ENCODE measurements around the gene MYMX. TPM values are rescaled to one million over a fixed set of nuclear protein-coding genes. Genes with fewer than 3 reads are reported as not detected.

The MYMX gene
- total and polyA plus RNA-seq, 4 donors = 0.21 TPM; not detected in 3

DNA sequence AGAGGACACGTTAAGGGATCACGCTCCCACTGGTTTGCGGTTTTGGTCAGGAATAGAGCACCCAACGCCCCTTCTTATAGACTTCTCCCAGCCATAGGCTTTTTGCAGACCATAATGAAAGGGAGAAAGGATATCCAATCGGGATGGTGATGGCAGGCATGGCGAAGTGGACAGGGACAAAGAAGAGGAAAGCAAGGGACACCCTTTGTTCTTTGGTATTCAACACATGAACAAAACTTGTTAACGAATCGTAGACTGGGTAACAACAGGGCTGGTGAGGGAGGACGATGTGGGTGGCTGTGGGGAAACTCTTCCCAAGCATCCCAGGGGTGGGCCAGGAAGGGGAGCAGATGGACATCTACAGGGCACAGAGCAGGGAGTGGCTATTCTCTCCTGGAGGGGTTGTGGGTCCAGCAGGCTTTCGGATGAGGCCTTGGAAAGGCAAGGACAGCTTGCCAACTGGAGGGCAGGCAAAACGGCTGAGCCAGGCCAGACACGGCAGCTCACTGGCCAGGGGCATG, 28.7 kb downstream of the MYMX start:
- 76 to 87% methylated on average over 12 of the region's 12 CpGs for WGBS, 2 donors
- TF ChIP-seq, protein P1, sequence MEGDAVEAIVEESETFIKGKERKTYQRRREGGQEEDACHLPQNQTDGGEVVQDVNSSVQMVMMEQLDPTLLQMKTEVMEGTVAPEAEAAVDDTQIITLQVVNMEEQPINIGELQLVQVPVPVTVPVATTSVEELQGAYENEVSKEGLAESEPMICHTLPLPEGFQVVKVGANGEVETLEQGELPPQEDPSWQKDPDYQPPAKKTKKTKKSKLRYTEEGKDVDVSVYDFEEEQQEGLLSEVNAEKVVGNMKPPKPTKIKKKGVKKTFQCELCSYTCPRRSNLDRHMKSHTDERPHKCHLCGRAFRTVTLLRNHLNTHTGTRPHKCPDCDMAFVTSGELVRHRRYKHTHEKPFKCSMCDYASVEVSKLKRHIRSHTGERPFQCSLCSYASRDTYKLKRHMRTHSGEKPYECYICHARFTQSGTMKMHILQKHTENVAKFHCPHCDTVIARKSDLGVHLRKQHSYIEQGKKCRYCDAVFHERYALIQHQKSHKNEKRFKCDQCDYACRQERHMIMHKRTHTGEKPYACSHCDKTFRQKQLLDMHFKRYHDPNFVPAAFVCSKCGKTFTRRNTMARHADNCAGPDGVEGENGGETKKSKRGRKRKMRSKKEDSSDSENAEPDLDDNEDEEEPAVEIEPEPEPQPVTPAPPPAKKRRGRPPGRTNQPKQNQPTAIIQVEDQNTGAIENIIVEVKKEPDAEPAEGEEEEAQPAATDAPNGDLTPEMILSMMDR (IDR thresholded peaks at IDR 0.05; ENCODE audit: control extremely low read depth, extremely low read depth) = no peak
- DNase-seq (no peak), ATAC-seq (ENCODE audit: insufficient read depth, low FRiP score) (no peak)
- Histone ChIP-seq H3K9ac (ENCODE audit: insufficient read depth in 1 of 2, low read length in 2 of 2) (no peak overlapping the region), H3K27me3 (ENCODE audit: control insufficient read depth in 3 of 3, insufficient read depth in 3 of 3, low read length in 2 of 3) (no peaks in the 10 kb centered on the region), H3K27ac (ENCODE audit: low read depth in 1 of 2, low read length in 1 of 2) (peak overlapping the region; percentile 94 to 96), H3K4me3 (no peak overlapping the region), H3K9me3 (ENCODE audit: control insufficient read depth in 4 of 4, insufficient read depth in 3 of 4, low read length in 3 of 4) (no peaks in the 10 kb centered on the region), H3K36me3 (ENCODE audit: control insufficient read depth in 4 of 4, insufficient read depth in 4 of 4, low read length in 4 of 4) (peaks cover 10 to 21% (median 20%) of the 10 kb centered on the region in 4 donors), H3K4me1 (ENCODE audit: control insufficient read depth in 5 of 5, insufficient read depth in 5 of 5, low read length in 5 of 5) (peaks cover 7 to 22% (median 11%) of the 10 kb centered on the region in 5 donors)

DNA sequence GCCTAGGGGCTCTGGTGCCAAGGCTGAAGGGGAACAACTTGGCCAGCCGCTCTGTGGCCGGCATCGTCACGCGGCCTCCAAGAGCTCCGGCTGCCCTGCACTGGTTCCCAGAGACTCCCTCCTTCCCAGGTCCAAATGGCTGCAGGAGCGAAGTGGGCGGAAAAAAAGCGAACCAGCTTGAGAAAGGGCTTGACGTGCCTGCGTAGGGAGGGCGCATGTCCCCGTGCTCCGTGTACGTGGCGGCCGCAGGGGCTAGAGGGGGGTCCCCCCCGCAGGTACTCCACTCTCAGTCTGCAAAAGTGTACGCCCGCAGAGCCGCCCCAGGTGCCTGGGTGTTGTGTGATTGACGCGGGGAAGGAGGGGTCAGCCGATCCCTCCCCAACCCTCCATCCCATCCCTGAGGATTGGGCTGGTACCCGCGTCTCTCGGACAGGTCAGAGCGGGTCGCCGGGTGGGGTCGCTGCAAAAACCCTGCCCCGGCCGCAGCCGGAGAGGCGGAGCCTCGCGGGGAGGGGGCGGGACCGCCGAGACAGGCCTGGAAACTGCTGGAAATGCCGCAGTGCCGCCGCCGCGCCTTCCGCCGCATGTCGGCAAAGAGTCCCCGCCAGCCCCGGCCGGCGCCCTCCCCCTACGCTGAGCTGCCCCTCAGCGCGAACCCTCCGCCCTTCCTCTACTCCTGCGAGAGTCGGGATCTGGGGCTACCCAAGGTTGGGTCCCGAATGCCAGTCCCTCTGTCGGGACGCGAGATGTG, 29.4 kb downstream of the MYMX start:
- peak; percentile 82 for ATAC-seq (ENCODE audit: insufficient read depth, low FRiP score)
- 0 to 1% methylated on average over 59 to 62 of the region's 62 CpGs for WGBS, 2 donors

DNA sequence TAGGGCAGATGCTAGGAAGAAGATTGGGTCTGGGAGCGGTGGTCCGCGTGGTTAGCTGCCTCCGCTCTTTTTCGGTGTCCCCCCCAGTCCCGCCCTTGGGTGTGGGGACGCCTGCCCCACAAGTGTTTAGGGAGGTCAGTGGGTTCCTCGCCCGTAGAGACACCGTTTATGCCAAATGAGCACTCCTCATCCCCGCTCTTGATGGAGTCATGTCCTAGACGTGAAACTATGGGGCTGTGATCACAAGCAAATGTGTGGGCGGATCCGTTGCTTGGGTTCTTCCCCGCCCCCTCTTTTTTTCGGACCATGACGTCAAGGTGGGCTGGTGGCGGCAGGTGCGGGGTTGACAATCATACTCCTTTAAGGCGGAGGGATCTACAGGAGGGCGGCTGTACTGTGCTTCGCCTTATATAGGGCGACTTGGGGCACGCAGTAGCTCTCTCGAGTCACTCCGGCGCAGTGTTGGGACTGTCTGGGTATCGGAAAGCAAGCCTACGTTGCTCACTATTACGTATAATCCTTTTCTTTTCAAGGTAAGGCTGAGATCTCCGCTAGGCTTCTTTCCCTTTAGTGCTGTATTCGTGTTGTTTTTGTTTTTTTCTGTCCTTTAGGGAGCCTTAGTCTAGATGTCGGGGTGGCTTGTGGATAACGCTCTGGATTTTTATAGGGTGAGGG, 30.1 kb downstream of the MYMX start, which contains the start of gene HSP90AB1:
Gene HSP90AB1 (plus strand): TSS at position 439 of the 675 bp plus-strand sequence. CDS start 1,529 bp downstream, outside the sequence.
- peak within 1 kb of the TSS; percentile 80 for H3K4me3 ChIP-seq
- H3K4me1 ChIP-seq (ENCODE audit: control insufficient read depth in 5 of 5, insufficient read depth in 5 of 5, low read length in 5 of 5) = peaks cover 7 to 22% (median 11%) of the 10 kb centered on the region in 5 donors
- peak within 1 kb of the TSS; percentile 94 to 96 for H3K27ac ChIP-seq (ENCODE audit: low read depth in 1 of 2, low read length in 1 of 2)
- no peaks in the 10 kb centered on the region for H3K27me3 ChIP-seq (ENCODE audit: control insufficient read depth in 3 of 3, insufficient read depth in 3 of 3, low read length in 2 of 3)
- H3K36me3 ChIP-seq (ENCODE audit: control insufficient read depth in 4 of 4, insufficient read depth in 4 of 4, low read length in 4 of 4) = peaks cover 16 to 34% (median 33%) of the 10 kb centered on the region in 4 donors
- DNase-seq (peak; percentile 94 to 97 (median 96)), ATAC-seq (ENCODE audit: insufficient read depth, low FRiP score) (peak; percentile 86)
- WGBS, 2 donors = 0% methylated on average over 34 of the region's 34 CpGs
- H3K9ac ChIP-seq (ENCODE audit: insufficient read depth in 1 of 2, low read length in 2 of 2) = peak within 1 kb of the TSS; percentile 90 to 99
- TF ChIP-seq, protein P1 (IDR thresholded peaks at IDR 0.05; ENCODE audit: control extremely low read depth, extremely low read depth) = no peak
- no peaks in the 10 kb centered on the region for H3K9me3 ChIP-seq (ENCODE audit: control insufficient read depth in 4 of 4, insufficient read depth in 3 of 4, low read length in 3 of 4)

More for the DNA sequence above, 29.4 kb downstream of the MYMX start:
- H3K9ac ChIP-seq (ENCODE audit: insufficient read depth in 1 of 2, low read length in 2 of 2) = peak overlapping the region; percentile 88 to 99
- H3K9me3 ChIP-seq (ENCODE audit: control insufficient read depth in 4 of 4, insufficient read depth in 3 of 4, low read length in 3 of 4) = no peaks in the 10 kb centered on the region
- no peaks in the 10 kb centered on the region for H3K27me3 ChIP-seq (ENCODE audit: control insufficient read depth in 3 of 3, insufficient read depth in 3 of 3, low read length in 2 of 3)
- DNase-seq = peak; percentile 85 to 94 (median 90)
- H3K4me1 ChIP-seq (ENCODE audit: control insufficient read depth in 5 of 5, insufficient read depth in 5 of 5, low read length in 5 of 5) = peaks cover 7 to 22% (median 11%) of the 10 kb centered on the region in 5 donors
- peaks cover 13 to 27% (median 27%) of the 10 kb centered on the region in 4 donors for H3K36me3 ChIP-seq (ENCODE audit: control insufficient read depth in 4 of 4, insufficient read depth in 4 of 4, low read length in 4 of 4)
- TF ChIP-seq, protein P1 (IDR thresholded peaks at IDR 0.05; ENCODE audit: control extremely low read depth, extremely low read depth) = peak; percentile 8
- peak overlapping the region; percentile 94 to 96 for H3K27ac ChIP-seq (ENCODE audit: low read depth in 1 of 2, low read length in 1 of 2)
- H3K4me3 ChIP-seq = peak overlapping the region; percentile 80
